ENCODE data around the gene PEG3.

The PEG3 gene

DNA sequence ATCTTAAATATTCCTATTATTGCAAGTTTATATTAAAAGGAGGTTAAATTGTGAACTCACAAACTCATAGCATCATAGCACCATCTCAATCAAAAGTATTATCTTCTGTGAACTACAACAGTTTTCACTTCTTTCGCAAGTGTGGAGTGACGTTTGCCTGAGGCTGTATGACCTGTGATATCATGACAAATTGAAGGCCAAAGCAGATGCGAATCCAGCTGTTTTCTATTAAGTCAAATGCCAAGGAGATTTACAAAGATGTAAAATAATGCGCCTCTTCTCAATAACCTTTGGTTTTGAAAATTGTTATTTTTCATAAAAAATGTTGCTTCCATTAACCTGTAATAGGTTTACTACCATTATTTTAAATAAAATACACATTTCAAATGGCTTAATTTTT lies 7.6 kb upstream of the PEG3 start:
- Histone ChIP-seq H3K9ac (ENCODE audit: low read length) (no peak overlapping the region), H3K79me2 (ENCODE audit: low read length) (no peaks in the 10 kb centered on the region), H3K36me3 (replicated peaks; ENCODE audit: low read depth, low read length) (no peaks in the 10 kb centered on the region), H3K9me3 (ENCODE audit: insufficient read depth, low read length) (no peaks in the 10 kb centered on the region), H3K4me2 (ENCODE audit: low read length) (no peak overlapping the region), H3K4me3 (ENCODE audit: low read length) (no peak overlapping the region), H3K27ac (ENCODE audit: low read length) (no peak overlapping the region), H2AFZ (ENCODE audit: low read depth, low read length) (no peak overlapping the region), H3K27me3 (ENCODE audit: low read depth, low read length) (no peaks in the 10 kb centered on the region), H4K20me1 (ENCODE audit: insufficient read depth, low read length) (no peaks in the 10 kb centered on the region), H3K4me1 (ENCODE audit: low read length) (no peaks in the 10 kb centered on the region)
- TF ChIP-seq EZH2phosphoT487 (IDR thresholded peaks at IDR 0.05; ENCODE audit: low read depth): no peak
- TF ChIP-seq, protein P1, sequence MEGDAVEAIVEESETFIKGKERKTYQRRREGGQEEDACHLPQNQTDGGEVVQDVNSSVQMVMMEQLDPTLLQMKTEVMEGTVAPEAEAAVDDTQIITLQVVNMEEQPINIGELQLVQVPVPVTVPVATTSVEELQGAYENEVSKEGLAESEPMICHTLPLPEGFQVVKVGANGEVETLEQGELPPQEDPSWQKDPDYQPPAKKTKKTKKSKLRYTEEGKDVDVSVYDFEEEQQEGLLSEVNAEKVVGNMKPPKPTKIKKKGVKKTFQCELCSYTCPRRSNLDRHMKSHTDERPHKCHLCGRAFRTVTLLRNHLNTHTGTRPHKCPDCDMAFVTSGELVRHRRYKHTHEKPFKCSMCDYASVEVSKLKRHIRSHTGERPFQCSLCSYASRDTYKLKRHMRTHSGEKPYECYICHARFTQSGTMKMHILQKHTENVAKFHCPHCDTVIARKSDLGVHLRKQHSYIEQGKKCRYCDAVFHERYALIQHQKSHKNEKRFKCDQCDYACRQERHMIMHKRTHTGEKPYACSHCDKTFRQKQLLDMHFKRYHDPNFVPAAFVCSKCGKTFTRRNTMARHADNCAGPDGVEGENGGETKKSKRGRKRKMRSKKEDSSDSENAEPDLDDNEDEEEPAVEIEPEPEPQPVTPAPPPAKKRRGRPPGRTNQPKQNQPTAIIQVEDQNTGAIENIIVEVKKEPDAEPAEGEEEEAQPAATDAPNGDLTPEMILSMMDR (IDR thresholded peaks at IDR 0.05; ENCODE audit: low read depth, low read length): no peak

DNA sequence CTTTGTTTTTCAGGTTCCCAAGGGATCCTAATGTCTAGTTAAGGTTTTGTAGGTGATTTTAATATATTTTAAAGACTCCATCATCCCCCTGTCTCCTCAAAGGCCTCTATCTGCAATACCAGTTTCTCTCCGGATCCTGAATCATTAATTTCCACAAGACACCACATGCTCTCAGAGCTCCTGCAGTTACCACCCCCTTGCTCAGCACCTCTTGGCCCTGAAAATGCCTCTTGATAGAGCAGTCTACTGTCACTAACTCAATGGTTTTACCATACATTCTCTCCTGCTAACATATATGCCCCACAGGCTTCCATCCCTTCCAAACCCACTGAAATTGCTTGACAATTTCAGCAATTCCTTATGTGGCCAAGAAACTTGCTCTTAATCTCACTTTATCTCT lies 1.9 kb upstream of the PEG3 start:
- Histone ChIP-seq H3K36me3 (replicated peaks; ENCODE audit: low read depth, low read length) (no peaks in the 10 kb centered on the region), H3K4me3 (ENCODE audit: low read length) (no peak overlapping the region), H2AFZ (ENCODE audit: low read depth, low read length) (no peak overlapping the region), H3K79me2 (ENCODE audit: low read length) (no peaks in the 10 kb centered on the region), H3K9me3 (ENCODE audit: insufficient read depth, low read length) (peaks cover 6% of the 10 kb centered on the region; the same call in 1 of the 2 replicates), H3K9ac (ENCODE audit: low read length) (no peak overlapping the region), H3K27me3 (ENCODE audit: low read depth, low read length) (no peaks in the 10 kb centered on the region), H3K27ac (ENCODE audit: low read length) (no peak overlapping the region), H4K20me1 (ENCODE audit: insufficient read depth, low read length) (no peaks in the 10 kb centered on the region), H3K4me1 (ENCODE audit: low read length) (no peaks in the 10 kb centered on the region), H3K4me2 (ENCODE audit: low read length) (no peak overlapping the region)
- no peak for TF ChIP-seq EZH2phosphoT487 (IDR thresholded peaks at IDR 0.05; ENCODE audit: low read depth)
- TF ChIP-seq, protein P1 (IDR thresholded peaks at IDR 0.05; ENCODE audit: low read depth, low read length): no peak

- no peaks in the 10 kb centered on the region for H3K79me2 ChIP-seq (ENCODE audit: low read length)
These were observed 642 bp upstream of the PEG3 start for GRCh38 chr19:56841193-56841543.

DNA sequence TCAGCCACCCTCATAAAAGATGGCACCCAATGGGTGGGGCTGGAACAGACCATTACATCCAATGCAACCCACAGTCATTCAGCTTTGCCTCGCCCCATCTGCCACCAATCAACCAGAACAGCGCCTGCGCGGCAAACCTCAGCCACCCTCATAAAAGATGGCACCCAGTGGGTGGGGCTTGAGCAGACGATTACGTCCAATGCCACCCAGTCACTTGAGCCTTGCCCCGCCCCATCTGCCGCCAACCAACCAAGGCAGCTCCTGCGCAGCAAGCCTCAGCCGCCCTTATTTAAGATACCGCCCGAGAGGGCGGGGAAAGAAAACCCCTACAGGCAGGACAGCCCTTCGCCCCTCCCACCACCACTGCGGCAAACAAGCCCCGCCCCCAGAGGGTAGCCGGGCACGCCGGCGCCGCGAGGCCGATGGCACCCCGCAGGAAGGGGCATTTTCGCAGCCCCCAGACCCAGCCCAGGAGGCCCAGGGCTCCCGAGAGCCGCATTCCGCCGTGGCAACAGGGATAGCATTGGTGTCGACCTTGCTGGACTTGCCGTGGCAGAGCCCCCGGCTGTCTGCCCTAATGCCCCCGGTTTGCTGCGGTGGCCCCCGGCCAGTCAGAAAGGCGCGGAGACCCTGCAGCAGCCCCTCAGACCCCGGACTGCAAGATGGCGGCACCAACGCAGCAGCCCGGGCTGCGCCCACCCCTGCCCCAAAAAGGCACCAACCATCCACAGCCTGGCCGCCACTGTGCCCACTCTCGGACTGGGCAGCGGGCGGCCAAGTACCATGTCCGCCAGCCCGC lies 675 bp downstream of the PEG3 start:
- H2AFZ ChIP-seq (ENCODE audit: low read depth, low read length): no peak overlapping the region
- TF ChIP-seq, protein P1 (IDR thresholded peaks at IDR 0.05; ENCODE audit: low read depth, low read length): no peak
- no peak for TF ChIP-seq EZH2phosphoT487 (IDR thresholded peaks at IDR 0.05; ENCODE audit: low read depth)
- H3K27ac ChIP-seq (ENCODE audit: low read length): no peak overlapping the region
- peaks cover 6% of the 10 kb centered on the region; the same call in 1 of the 2 replicates for H3K9me3 ChIP-seq (ENCODE audit: insufficient read depth, low read length)
- no peak overlapping the region for H3K9ac ChIP-seq (ENCODE audit: low read length)
- H3K4me3 ChIP-seq (ENCODE audit: low read length): no peak overlapping the region
- H3K79me2 ChIP-seq (ENCODE audit: low read length): no peaks in the 10 kb centered on the region
- H3K36me3 ChIP-seq (replicated peaks; ENCODE audit: low read depth, low read length): no peaks in the 10 kb centered on the region
- no peak overlapping the region for H3K4me2 ChIP-seq (ENCODE audit: low read length)
- H4K20me1 ChIP-seq (ENCODE audit: insufficient read depth, low read length): no peaks in the 10 kb centered on the region
- no peaks in the 10 kb centered on the region for H3K4me1 ChIP-seq (ENCODE audit: low read length)
- H3K27me3 ChIP-seq (ENCODE audit: low read depth, low read length): no peaks in the 10 kb centered on the region

More at GRCh38 chr19:56841193-56841543, 642 bp upstream of the PEG3 start:
- no peak overlapping the region for H3K9ac ChIP-seq (ENCODE audit: low read length)
- TF ChIP-seq EZH2phosphoT487 (IDR thresholded peaks at IDR 0.05; ENCODE audit: low read depth): no peak
- TF ChIP-seq, protein P1 (IDR thresholded peaks at IDR 0.05; ENCODE audit: low read depth, low read length): no peak
- H3K27ac ChIP-seq (ENCODE audit: low read length): no peak overlapping the region
- no peak overlapping the region for H2AFZ ChIP-seq (ENCODE audit: low read depth, low read length)
- H3K9me3 ChIP-seq (ENCODE audit: insufficient read depth, low read length): peaks cover 6% of the 10 kb centered on the region; the same call in 1 of the 2 replicates
- H3K36me3 ChIP-seq (replicated peaks; ENCODE audit: low read depth, low read length): no peaks in the 10 kb centered on the region
- no peaks in the 10 kb centered on the region for H3K4me1 ChIP-seq (ENCODE audit: low read length)
- no peak overlapping the region for H3K4me2 ChIP-seq (ENCODE audit: low read length)
- no peaks in the 10 kb centered on the region for H3K27me3 ChIP-seq (ENCODE audit: low read depth, low read length)
- H4K20me1 ChIP-seq (ENCODE audit: insufficient read depth, low read length): no peaks in the 10 kb centered on the region
- H3K4me3 ChIP-seq (ENCODE audit: low read length): no peak overlapping the region
